ENCODE results near the gene VMP1. TPM values are rescaled to one million over a fixed set of nuclear protein-coding genes. Genes with fewer than 3 reads are reported as not detected.
"Not testable (repeated sequence)": the region's sequence is repeated elsewhere in the genome, so short reads cannot be mapped to it uniquely, and the experiment has no call there.

Gene VMP1
- total RNA-seq, 2 donors from 2014 or later = 309 to 488 TPM

DNA sequence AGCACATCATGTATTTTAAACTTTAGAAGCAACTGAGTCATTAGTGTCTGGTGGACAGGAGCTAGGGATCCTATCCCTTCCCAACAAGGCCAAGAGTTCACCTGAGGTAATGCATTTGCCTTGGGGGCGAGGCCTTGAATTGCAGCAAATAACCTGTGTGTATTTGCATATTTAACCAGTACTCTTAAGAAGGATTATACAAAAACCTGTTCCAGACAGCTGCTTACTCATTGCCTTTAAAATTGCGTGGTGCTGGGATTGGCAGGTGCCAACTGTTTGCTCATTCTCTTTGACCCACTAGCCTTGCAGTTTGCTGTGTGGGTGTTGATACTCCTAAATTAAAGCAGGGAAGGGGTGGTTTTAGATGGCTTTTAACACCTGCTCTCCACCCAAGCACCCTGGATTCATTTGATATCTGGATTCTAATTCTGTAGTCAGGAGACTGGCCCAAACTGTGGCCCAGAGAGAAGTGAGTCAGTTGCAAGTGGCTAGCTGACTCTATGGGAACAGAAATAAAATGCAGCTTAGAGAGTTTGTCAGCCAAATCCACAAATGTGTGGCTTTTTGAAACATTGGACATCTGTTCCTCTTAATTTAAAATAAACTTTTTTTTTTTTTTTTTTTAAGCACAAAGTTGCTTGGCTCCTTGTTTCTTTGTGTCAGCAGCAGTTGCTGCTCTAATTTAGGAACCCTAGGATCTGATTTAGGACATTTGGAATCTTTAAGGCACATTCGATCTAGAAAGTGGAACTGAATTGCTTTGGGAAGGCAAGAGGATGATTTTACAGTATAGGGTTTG is 138.3 kb downstream of the VMP1 start:
- ATAC-seq (replicated peaks) = peak; percentile 20
- no peaks in the 10 kb centered on the region for H3K9me3 Mint-ChIP-seq
- peaks cover 40% of the 10 kb centered on the region for H3K36me3 Mint-ChIP-seq (ENCODE audit: low read depth)
- peaks cover 31% of the 10 kb centered on the region for H3K4me1 Mint-ChIP-seq
- H3K27me3 Mint-ChIP-seq = no peaks in the 10 kb centered on the region
- peak overlapping the region; percentile 100 for H3K27ac Mint-ChIP-seq
- H3K4me3 Mint-ChIP-seq = peak overlapping the region; percentile 96

DNA sequence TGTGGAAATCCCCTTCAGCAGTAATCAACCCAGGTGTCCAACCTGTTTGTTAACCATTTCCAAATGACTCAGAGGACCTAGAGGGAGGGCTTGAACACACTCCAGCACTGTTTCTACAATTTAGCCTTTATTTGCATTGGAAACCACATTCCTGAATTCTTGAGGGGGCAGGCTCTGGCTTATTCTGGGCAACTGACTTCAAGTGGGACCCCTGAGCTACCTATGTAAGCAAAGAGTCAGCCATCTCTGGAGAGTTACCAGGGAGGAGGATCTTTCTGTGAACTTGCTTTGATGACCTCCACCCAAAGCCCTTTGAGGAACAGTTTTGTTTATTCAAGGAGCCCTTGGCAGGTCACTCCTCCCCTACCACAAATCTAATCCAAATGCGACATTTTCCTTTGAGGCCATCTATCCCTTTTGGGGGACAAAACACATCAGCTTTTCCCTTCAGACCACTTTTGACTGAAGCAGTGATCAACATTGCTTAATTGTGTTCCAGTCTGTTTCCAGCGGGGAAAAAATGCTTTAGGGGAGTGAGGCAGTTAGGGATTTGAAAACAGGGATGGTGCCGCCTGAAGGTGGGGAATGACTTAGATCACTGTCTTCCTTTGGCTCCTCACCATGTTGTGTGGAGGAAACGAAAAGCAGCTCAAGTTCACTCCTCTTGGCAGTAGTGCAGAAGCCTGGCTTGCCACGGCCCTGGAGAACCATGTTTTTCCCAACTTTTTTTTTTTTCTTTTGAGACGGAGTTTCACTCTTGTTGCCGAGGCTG is 139.1 kb downstream of the VMP1 start:
- ATAC-seq (replicated peaks) = peak; percentile 49
- H3K4me1 Mint-ChIP-seq = peaks cover 31% of the 10 kb centered on the region
- H3K9me3 Mint-ChIP-seq = no peaks in the 10 kb centered on the region
- H3K36me3 Mint-ChIP-seq (ENCODE audit: low read depth) = peaks cover 32% of the 10 kb centered on the region
- H3K27me3 Mint-ChIP-seq = no peaks in the 10 kb centered on the region
- peak overlapping the region; percentile 100 for H3K27ac Mint-ChIP-seq
- peak overlapping the region; percentile 96 for H3K4me3 Mint-ChIP-seq

DNA sequence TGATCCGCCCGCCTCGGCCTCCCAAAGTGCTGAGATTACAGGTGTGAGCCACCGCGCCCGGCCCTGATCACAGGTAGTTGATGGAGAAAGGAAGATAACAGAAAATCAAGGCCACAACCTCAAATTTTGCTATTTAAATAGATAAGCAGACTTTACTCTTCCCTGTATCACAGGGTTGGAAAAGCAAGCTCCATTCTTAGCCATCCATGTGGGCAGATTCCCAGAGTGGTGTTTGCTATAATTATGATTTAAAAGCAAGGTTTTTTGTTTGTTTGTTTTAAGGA is 140.9 kb downstream of the VMP1 start:
- Mint-ChIP-seq H3K27ac (peak overlapping the region; percentile 100), H3K4me3 (peak overlapping the region; percentile 73), H3K36me3 (ENCODE audit: low read depth) (peaks cover 15% of the 10 kb centered on the region), H3K27me3 (no peaks in the 10 kb centered on the region), H3K9me3 (no peaks in the 10 kb centered on the region), H3K4me1 (peaks cover 36% of the 10 kb centered on the region)
- no peak for ATAC-seq (replicated peaks)

DNA sequence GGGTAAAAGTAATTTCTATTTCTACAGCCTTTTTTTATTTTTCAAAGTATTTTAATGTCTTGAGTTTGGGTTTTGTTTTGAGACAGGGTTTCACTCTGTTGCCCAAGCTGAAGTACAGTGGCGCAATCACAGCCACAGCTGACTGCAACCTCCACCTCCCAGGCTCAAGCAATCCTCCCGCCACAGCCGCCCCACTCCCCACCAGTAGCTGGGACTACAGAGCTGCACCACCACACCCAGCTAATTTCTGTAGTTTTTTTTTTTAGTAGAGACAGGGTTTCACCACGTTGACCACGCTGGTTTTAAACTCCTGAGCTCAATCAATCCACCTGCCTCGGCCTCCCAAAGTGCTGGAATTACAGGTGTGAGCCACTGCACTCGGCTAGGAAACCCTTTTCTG is 141.3 kb downstream of the VMP1 start:
- Mint-ChIP-seq H3K4me3 (peak overlapping the region; percentile 73), H3K4me1 (peaks cover 39% of the 10 kb centered on the region), H3K27ac (peak overlapping the region; percentile 100), H3K9me3 (no peaks in the 10 kb centered on the region), H3K27me3 (no peaks in the 10 kb centered on the region), H3K36me3 (ENCODE audit: low read depth) (peaks cover 10% of the 10 kb centered on the region)
- peak; percentile 51 for ATAC-seq (replicated peaks)

DNA sequence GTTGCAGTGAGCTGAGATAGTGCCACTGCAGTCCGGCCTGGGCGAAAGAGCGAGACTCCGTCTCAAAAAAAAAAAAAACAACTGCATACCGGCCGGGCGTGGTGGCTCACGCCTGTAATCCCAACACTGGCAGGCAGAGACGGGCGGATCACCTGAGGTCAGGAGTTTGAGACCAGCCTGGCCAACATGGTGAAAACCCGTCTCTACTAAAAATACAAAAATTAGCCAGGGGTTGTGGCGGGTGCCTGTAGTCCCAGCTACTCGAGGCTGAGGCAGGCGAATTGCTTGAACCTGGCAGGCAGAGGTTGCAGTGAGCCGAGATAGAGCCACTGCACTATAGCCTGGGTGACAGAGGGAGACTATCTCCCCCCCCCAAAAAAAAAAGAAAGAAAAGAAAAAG is 142.9 kb downstream of the VMP1 start:
- not testable (repeated sequence) for H3K9me3 Mint-ChIP-seq; ATAC-seq (replicated peaks); H3K4me3 Mint-ChIP-seq; H3K36me3 Mint-ChIP-seq (ENCODE audit: low read depth); H3K27ac Mint-ChIP-seq; H3K27me3 Mint-ChIP-seq
- H3K4me1 Mint-ChIP-seq = peaks cover 39% of the 10 kb centered on the region

DNA sequence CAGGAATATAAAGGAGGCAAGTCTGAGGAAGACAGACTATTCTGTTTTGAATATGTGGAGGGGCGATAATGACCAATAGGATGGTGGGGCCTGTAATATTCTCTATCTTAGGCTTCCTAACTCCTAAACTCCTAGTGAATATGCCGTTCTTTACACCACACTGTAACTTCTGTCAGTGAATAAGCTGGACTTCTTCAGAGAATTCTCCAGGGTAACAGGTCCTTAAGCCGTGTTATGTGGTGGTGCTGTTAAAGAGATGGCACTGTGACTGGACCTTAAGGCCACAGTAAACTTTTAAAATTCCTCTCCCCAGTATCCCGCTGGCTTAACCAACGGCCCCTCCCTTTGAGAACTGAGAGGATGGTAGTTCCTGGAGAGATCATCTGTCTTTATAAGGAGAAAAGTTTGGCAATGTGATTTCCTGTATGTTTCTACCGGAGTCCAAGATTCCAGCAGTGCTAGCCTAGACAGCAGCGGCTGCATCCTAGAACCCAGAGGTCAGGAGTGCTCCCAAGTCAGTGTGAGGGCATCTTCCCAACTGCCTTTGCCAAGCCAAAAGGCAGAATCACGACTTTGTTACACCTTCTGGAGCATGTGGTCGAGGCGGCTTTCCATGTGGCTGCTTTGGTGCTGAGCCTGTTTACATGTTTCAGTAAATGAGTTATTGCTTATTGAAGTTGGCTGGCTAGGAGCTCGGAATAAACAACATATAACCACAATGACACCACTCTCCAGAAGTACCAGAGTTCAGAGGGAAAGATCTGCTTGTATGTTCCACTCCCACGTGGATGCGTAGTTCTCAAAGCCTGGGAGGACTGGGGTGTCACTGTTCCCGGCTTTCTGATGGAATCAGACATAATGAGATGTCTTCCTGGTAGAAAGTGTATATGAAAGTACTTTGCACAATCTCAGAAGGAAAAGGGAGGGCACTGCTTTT is 144.3 kb downstream of the VMP1 start:
- H3K27me3 Mint-ChIP-seq = no peaks in the 10 kb centered on the region
- H3K4me1 Mint-ChIP-seq = peaks cover 27% of the 10 kb centered on the region
- peak overlapping the region; percentile 59 for H3K27ac Mint-ChIP-seq
- no peaks in the 10 kb centered on the region for H3K36me3 Mint-ChIP-seq (ENCODE audit: low read depth)
- no peak overlapping the region for H3K4me3 Mint-ChIP-seq
- ATAC-seq (replicated peaks) = no peak
- H3K9me3 Mint-ChIP-seq = no peaks in the 10 kb centered on the region

DNA sequence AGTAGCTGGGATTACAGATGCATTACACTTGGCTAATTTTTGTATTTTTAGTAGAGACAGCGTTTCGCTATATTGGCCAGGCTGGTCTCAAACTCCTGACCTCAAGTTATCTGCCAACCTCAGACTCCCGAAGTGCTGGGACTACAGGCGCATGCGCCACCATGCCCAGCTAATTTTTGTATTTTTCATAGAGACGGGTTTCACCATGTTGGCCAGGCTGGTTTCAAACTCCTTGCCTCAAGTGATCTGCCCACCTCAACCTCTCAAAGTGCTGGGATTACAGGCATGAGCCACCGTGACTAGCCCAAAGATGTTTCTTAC is 145.4 kb downstream of the VMP1 start:
- not testable (repeated sequence) for H3K36me3 Mint-ChIP-seq (ENCODE audit: low read depth); H3K9me3 Mint-ChIP-seq; H3K27me3 Mint-ChIP-seq; ATAC-seq (replicated peaks)
- Mint-ChIP-seq H3K27ac (peak overlapping the region; percentile 79), H3K4me3 (peak overlapping the region; percentile 51), H3K4me1 (peaks cover 29% of the 10 kb centered on the region)

DNA sequence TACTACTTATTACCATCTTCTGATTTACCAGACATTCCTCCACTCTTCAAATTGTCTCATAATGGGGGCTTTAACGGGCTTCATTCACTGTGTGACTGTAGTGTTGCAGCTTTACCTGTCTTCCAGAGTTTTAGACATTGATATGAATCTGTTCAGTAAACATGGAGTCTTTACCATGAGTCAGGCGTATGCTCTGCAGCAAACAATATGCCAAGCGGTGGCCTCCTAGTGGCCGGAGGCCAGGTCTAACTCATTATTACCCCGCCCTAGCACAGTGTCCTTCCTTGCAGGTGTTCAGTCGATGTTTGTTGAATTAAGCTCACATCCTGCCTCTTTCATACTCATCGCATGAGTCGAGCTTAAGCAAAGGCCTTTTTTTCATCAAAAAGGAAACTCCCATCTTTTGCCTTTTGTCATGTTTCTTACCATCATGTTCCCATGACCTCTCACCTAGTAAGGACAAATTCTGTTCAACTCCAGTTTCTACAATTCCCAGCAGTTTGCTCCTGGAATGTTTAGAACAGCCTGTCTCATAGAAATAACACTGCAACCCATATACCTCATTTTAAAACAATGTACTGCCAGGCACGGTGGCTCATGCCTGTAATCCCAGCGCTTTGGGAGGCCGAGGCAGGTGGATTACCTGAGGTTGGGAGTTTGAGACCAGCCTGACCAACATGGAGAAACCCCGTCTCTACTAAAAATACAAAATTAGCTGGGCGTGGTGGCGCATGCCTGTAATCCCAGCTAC is 145.9 kb downstream of the VMP1 start:
- H3K4me3 Mint-ChIP-seq = peak overlapping the region; percentile 51

DNA sequence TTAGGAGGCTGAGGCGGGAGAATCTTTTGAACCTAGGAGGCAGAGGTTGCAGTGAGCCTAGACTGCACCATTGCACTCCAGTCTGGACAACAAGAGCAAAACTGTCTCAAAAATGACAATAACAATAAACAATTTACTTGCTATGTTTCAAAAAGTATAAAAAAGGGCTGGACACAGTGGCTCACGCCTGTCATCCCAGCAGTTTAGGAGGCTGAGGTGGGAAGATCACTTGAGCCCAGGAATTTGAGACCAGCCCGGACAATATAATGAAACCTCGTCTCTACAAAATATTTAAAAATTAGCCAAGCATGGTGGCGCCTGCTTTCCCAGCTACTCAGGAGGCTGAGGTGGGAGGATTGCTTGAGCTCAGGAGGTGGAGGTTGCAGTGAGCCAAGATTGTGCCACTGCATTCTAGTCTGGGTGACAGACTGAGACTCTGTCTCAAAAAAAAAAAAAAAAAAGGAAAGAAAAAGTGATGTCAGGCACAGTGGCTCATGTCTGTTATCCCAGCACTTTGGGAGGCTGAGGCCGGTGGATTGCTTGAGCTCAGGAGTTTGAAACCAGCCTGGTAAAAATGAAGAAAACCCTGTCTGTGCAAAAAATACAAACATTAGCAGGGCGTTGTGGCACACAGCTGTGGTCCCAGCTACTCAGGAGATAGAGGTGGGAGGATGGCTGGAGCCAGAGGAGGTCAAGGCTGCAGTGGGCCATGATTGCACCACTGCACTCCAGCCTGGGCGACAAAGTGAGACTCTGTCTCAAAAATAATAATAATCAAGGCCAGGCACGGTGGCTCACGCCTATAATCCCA is 146.7 kb downstream of the VMP1 start:
- ATAC-seq (replicated peaks); H3K9me3 Mint-ChIP-seq; H3K27me3 Mint-ChIP-seq; H3K36me3 Mint-ChIP-seq (ENCODE audit: low read depth): not testable (repeated sequence)
- H3K4me3 Mint-ChIP-seq = peak overlapping the region; percentile 51
- H3K4me1 Mint-ChIP-seq = peaks cover 23% of the 10 kb centered on the region
- H3K27ac Mint-ChIP-seq = peak overlapping the region; percentile 79

More for the DNA sequence above, 145.9 kb downstream of the VMP1 start:
- no peaks in the 10 kb centered on the region for H3K36me3 Mint-ChIP-seq (ENCODE audit: low read depth)
- peaks cover 28% of the 10 kb centered on the region for H3K4me1 Mint-ChIP-seq
- peak; percentile 86 for ATAC-seq (replicated peaks)
- H3K27me3 Mint-ChIP-seq = no peaks in the 10 kb centered on the region
- H3K27ac Mint-ChIP-seq = peak overlapping the region; percentile 79
- no peaks in the 10 kb centered on the region for H3K9me3 Mint-ChIP-seq

DNA sequence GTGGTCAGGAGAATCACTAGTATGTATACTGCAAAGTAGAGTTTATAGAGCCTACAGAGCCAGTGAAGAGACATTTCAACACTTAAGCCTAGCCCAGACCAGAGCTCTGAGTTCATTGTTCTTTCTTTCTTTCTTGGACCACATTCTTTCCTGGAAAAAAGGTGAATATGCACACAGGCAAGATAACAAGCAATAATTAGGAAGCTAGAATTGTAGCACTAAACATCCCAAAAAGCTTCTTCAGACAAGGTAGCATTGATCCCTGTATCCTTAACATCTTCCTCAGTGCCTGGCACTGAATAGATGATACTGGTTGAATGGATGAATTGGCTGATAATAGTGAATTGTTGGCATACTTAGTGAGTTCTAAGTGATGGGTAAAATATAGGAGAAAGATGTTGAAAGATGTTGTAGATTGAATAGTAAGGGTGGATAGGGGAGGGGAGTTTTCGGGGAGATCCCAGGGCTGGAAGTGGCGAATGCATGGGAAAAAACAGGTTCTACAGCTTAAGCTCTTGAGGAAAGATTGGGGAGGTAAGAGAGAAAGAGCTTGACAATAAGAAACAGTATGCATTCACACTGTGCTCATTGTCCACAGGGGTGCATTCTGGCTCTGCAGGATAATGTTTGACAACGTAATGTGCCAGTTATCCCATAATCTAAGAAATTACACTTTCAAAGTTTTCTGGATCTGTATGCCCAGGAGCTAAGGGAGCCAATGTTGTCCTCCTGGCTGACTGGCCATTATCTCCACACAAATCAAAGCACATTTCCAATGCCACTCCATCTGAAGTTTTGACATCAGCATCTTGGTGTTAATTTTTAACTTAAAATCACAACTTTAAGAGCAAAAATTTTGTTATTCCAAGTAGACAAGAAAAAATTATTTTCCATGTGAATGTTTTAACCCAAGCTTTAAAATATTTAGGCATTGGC is 149.7 kb downstream of the VMP1 start:
- peak overlapping the region; percentile 21 for H3K27ac Mint-ChIP-seq
- peaks cover 23% of the 10 kb centered on the region for H3K36me3 Mint-ChIP-seq (ENCODE audit: low read depth)
- no peaks in the 10 kb centered on the region for H3K9me3 Mint-ChIP-seq
- no peaks in the 10 kb centered on the region for H3K27me3 Mint-ChIP-seq
- H3K4me1 Mint-ChIP-seq = peaks cover 14% of the 10 kb centered on the region
- no peak for ATAC-seq (replicated peaks)
- H3K4me3 Mint-ChIP-seq = no peak overlapping the region

DNA sequence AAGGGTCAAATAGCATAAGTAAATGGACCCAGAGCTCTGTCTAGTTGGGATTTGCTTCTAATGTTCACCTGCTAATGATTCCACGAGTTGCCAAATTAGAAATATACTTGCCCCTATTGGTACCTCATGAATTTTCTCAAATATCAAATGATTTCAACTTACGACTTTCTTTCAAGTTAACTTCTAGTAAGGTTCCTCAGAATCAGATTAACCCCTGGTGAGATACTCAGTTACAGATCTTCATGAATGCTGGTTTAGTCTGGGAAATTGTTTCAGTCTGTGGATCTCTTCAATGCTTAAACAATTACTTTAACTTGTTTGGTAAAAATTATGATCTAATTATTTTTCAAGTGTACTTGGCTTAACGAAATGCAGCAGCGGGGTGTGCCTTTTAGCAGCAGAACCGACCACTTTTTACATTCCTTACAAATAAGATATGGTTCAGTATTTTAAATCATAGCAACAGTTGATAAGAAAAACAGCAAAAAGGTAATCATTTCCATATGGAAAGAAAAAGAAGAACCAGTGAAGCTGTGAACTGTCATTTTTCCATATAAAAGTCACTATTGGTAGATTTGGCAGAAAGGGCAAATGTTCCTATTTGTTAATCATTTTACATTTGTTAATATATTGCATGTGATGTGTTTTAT is 150.8 kb downstream of the VMP1 start:
- H3K4me1 Mint-ChIP-seq = peaks cover 9% of the 10 kb centered on the region

DNA sequence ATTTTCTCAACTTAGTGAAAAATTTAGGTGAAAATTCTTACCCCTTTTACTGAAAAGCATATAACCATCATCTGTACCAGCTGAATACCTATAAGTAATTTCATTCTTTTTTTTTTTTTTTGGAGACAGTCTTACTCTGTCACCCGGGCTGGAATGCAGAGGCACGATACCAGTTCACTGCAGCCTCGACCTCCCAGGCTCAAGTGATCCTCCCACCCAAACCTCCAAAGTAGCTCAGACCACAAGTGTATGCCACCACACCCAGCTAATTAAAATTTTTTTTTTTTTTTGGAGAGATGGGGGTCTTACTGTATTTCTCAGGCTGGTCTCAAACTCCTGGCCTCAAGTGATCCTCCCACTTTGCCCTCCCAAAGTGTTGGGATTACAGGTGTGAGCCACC is 151.5 kb downstream of the VMP1 start:
- no peak overlapping the region for H3K4me3 Mint-ChIP-seq
- peaks cover 5% of the 10 kb centered on the region for H3K4me1 Mint-ChIP-seq
- no peak overlapping the region for H3K27ac Mint-ChIP-seq
- H3K9me3 Mint-ChIP-seq = no peaks in the 10 kb centered on the region
- peaks cover 38% of the 10 kb centered on the region for H3K36me3 Mint-ChIP-seq (ENCODE audit: low read depth)
- H3K27me3 Mint-ChIP-seq = no peaks in the 10 kb centered on the region
- ATAC-seq (replicated peaks) = no peak

More for the DNA sequence above, 150.8 kb downstream of the VMP1 start:
- ATAC-seq (replicated peaks) = no peak
- Mint-ChIP-seq H3K4me3 (no peak overlapping the region), H3K9me3 (no peaks in the 10 kb centered on the region), H3K36me3 (ENCODE audit: low read depth) (peaks cover 31% of the 10 kb centered on the region), H3K27ac (no peak overlapping the region), H3K27me3 (no peaks in the 10 kb centered on the region)

Data from activated T-helper 17 cell treated with anti-CD3 and anti-CD28 coated beads, Interleukin-2, amount 50 U/mL, for 72 hours (primary cell).